ENCODE measurements around the gene ZNF423. TPM values are rescaled to one million over a fixed set of nuclear protein-coding genes. Genes with fewer than 3 reads are reported as not detected.

ZNF423 gene
- polyA plus RNA-seq, 1 donor: 27.8 TPM

DNA sequence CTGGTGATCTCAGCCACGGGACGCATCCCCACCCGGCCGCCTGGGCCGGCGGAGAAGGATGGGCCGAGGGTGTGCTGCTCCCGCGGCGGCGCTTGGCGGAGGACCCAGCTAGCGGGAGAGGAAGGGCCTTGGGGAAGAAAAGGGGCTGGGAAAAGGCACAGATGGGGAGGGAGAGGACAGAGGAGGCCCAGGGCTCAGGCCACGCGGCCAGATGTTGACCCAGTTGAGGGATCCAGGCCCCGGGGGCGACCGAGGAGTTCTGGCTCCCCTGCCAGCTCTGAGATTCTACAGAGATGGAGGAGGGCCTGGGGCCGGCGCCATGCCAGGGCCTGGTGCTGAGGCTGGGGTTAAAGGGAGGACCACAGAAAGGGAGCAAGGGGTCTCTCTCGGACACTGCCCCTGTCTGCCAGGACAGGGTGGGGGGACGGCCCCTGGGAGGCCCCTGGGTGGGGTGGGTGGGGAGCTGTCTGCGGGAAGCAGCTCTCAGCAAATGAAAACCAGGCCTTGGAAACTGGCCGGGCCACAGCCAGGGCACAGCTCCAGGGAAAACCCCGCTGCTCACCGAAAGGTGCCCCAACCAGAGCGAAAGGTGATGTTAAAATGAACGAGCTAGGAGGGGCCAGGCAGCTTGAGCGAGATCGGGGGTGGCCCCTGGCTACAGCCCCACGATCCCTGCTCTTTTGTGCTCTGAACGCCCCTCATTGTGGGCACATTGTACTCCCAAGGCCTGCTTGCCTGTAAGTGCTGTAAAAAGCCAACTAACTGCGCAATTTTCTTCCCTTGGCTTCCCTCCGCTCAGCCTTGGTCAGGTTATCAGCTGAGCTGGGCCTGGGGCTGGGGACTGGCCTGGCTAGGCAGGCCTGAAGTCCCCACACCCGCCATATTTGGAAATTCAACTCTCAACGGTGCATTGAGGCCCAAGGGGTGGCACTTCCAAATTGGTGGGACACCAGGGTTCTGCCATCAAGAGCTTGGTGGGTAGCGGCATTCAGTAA is 191.4 kb downstream of the ZNF423 start:
- no peak for DNase-seq

GRCh38 chr16:49663081-49664065 is 192.5 kb downstream of the ZNF423 start:
- DNase-seq: no peak

DNA sequence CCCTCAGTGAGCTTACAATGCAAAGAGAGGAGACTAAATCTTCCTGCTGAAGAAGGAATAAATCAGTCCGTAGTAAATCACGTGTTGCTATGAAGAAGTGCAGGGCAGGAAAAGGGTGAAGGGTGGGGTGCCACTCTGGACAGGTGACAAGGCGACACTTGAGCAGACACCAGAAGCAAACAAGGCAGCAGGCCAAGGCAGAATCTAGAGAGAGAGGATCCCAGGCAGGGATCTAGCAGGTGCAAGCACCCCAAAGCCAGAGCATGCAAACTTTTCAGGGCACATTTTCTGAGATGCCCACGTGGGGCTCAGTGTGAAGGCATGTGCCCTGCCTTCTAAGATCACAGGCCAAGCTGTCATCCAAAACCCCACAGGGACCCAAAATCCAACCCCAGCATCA is 193.3 kb downstream of the ZNF423 start:
- no peak for DNase-seq

- DNase-seq: no peak
Observed at GRCh38 chr16:49661465-49662187, 194.3 kb downstream of the ZNF423 start.

DNA sequence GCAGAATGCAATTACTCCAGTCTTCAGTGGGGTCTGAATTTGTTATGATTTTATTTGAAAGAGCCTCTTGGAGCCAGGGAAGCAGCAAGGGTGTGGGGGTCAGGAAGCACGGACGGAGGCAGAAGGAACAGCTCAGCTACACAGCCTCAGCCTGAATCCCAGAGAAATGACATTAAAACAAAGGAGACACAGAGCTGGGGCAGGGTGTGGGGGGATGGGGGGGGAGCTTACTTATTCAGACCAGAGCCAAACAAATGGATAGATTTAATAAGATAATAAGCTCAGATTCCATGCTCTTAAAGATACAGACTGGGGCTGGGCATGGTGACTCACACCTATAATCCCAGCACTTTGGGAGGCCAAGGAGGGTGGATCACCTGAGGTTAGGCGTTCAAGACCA is 195.3 kb downstream of the ZNF423 start:
- DNase-seq: no peak

- DNase-seq: no peak
Observed at GRCh38 chr16:49659356-49659755, 196.6 kb downstream of the ZNF423 start.

DNA sequence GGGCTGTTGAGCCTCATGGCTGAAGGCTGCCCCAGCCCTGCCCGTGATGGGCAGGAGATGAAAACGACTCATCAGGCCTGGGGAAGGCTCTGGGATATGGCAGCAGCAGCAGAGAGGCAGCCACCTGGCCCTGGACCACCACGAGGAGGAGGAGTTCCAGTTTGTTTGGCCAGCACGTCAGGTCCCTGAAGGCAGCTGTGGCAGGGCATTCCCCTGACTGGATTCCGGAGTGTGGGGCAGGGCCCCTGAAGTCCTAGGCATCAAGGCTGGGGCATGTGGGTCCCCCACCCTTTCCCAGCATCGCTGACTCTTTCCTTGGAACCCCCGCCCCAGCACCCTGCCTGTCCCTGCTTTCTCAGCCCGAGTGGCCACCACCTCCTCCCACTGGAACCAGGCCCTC is 197.4 kb downstream of the ZNF423 start:
- no peak for DNase-seq

- DNase-seq: no peak
Observed at GRCh38 chr16:49657736-49658465, 198.0 kb downstream of the ZNF423 start.

DNA sequence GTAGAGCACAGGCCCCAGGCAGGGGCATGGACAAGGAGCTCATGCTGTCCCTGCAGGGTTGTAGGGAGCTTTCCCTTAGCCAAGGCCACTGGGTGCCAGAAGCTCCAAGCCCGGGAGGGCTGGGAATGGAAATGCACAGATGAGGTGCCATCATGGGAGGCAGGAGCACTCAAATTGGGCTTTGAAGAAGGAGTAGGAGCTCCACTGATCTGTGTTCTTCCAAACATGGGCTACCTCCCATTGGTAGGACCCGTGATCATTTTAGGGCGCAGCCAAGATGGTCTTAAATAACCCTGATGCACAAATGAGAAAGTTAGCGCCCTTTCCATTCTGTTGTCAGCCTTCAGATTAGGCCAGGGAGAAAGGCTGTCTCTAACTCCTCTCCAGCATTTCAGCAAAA is 201.5 kb downstream of the ZNF423 start:
- DNase-seq: no peak

DNA sequence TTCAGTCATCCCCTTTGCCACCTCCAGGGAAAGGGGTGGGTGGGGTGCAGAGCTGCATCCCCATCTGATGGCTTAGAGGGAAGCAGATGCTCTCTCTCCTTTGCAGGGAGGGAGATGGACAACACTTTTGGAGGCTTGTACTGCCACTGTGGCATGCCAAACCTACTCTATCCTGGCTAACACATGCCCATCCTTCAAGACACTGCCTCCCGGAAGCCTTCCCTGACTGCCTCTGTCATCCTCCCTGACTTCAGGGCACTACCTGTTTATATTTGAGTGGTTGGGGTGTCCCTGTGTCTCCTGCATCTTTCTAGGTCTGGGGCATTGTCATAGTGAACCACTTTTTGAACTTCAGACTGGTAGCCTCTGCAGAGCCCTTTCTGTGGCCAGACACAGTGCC is 202.3 kb downstream of the ZNF423 start:
- no peak for DNase-seq

DNA sequence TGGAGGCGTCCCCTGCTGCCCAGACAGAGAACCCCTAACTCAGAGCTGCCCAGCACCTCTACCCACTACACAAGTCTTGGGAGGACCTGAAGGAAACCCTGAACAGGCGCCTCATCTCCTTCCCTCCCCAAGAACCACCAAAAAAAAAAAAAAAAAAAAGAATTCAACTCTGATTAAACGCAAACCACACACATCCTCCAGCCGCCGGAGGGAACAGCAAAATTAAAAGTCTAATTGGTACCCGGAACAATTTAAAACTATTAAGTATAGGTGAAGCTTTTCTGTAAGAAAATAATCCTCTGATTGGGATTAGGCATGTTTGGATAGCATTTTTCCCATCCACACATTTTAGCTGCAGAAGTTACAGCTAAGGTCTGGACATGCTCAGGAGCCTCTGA is 202.7 kb downstream of the ZNF423 start:
- DNase-seq: no peak

GRCh38 chr16:49652456-49653172 is 203.3 kb downstream of the ZNF423 start:
- no peak for DNase-seq

- no peak for DNase-seq
Observed at GRCh38 chr16:49651996-49652395, 203.9 kb downstream of the ZNF423 start.

DNA sequence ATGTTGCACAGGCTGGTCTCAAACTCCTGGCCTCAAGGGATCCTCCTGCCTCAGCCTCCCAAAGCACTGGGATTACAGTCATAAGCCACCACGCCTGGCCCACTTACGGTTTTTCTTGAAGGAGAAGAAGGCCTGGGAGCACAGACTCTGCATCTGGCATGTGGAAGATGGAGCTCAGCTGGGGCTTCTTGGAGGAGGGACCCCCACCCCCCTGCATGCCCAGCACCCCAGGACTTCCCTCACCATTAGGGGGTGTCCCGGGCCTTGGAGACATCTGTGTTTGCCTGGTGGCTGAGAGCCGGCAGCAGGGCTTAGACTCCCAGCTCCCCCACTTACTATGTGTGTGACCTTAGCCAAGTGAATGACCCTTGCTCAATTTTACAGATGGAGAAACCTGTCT is 204.7 kb downstream of the ZNF423 start:
- DNase-seq: no peak

DNA sequence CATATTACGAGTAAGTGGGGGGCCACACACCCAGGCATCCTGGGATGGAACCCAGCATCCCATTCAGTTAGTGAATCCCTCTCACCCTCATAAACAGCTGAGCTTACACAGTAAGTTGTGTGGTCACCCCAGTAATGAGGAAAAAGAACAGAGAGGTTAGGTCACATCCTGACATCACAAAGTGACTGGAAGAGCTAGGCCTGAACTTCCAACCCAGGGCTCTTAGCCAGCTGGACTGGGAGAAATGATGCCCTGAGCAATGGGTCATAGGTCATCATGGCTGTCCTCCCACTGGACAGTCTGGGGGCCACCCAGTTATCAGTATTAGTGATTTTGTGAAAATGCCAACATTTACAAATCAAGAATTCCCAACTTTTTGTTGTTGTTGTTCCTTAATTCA is 205.3 kb downstream of the ZNF423 start:
- no peak for DNase-seq

GRCh38 chr16:49649013-49649765 is 206.7 kb downstream of the ZNF423 start:
- DNase-seq: no peak

DNA sequence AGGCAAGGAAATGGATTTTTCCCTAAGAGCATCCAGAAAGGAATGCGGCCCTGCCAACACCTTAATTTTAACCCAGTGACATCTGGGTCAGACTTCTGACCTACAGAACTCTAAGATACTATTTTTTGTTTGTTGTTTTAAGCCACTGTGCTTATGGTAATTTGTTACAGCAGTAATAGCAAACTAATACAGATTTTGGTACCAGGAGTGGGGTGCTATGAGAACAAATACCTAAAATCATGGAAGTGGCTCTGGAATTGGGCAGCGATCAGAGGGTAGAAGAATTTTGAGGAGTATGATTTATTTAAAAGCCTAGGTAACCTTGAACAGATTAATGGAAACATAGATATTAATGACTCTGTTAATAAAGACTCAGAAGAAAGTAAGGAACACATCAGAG is 208.2 kb downstream of the ZNF423 start:
- no peak for DNase-seq

DNA sequence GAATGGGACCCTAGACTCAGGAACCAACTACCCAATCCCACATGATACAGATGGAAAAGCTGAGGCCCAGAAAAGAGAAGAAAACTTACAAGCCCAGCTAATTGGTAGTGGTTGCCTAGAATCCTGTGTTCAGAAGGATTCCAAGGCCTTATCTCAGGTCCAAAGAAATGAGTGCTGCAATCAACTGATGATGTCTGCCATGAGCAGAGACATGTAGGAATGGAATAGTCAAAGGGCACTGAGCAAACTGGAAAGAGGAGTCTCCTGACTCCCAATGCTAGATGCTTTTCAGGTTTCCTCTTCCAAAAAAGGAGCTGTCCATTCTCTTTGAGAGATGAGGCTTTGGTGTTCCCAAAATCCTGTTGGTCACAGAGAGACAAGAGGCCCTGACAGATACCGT is 210.6 kb downstream of the ZNF423 start:
- DNase-seq: no peak

GRCh38 chr16:49644145-49644463 is 211.8 kb downstream of the ZNF423 start:
- DNase-seq: no peak
